ENCODE measurements around the gene GRK5.

The GRK5 gene

DNA sequence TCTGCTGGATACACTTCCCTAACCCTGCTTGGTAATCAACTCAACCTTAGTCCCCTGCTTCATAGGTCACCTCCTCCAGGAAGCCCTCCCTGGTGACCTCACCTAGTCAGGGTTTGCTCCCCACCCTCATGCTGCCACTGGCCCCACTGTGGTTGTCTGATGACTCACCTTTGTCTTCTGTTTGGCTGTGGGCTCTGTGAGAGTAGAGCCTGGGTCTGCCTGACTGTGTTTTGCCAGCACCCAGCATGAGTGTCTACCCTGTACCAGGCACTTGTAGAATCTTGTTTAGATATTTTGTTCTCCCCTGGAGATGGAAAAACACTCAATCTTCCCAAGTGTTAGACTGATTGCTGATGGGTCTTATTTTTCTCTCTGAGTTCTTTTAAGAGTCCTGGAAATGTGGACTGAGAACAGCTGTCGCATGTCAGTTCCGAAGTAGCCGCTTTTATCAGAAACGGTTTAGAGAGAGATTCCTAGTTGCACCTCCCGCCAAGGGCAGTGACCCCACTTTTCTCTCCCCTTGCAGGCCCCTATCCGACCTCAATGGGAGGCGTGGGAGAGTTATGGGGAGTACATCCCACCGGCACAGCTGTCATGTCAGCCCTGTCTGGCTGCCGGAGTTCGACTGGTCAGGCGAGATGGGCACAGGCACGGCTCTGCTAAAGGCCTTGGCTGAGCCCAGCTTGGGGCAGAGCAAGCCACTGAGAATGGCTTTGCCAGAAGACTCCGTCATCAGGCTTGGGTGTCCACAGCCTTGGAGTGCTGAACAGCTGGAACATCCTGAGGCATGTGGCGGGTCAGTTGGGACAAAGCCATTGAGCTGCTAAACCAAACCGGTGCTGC, 134.3 kb downstream of the GRK5 start:
- Histone ChIP-seq H3K9me2 (replicated peaks; ENCODE audit: insufficient read depth, low read length) (no peaks in the 10 kb centered on the region), H3K4me3 (ENCODE audit: low read length) (no peak overlapping the region), H2AFZ (ENCODE audit: low read length) (no peak overlapping the region), H3K27me3 (replicated peaks; ENCODE audit: insufficient read depth, low read length) (no peaks in the 10 kb centered on the region), H3K36me3 (replicated peaks; ENCODE audit: insufficient read depth, low read length) (peaks cover under 1% of the 10 kb centered on the region; the same call in 1 of the 2 replicates), H3K9ac (ENCODE audit: low read length) (no peak overlapping the region), H3K4me1 (ENCODE audit: low read length) (no peaks in the 10 kb centered on the region), H4K20me1 (ENCODE audit: insufficient read depth, low read length) (peaks cover 8% of the 10 kb centered on the region; the same call in 1 of the 2 replicates), H3K4me2 (ENCODE audit: low read depth, low read length) (no peak overlapping the region), H3K27ac (ENCODE audit: low read length) (no peak overlapping the region), H3F3A (ENCODE audit: insufficient read depth, low read length) (no peaks in the 10 kb centered on the region), H3K79me2 (ENCODE audit: low read length) (peaks cover 90% of the 10 kb centered on the region), H3K9me3 (replicated peaks; ENCODE audit: insufficient read depth, low read length) (no peaks in the 10 kb centered on the region)
- DNase-seq = no peak
- no peak for TF ChIP-seq EZH2phosphoT487 (IDR thresholded peaks at IDR 0.05; ENCODE audit: low read length)
- TF ChIP-seq, protein P1, sequence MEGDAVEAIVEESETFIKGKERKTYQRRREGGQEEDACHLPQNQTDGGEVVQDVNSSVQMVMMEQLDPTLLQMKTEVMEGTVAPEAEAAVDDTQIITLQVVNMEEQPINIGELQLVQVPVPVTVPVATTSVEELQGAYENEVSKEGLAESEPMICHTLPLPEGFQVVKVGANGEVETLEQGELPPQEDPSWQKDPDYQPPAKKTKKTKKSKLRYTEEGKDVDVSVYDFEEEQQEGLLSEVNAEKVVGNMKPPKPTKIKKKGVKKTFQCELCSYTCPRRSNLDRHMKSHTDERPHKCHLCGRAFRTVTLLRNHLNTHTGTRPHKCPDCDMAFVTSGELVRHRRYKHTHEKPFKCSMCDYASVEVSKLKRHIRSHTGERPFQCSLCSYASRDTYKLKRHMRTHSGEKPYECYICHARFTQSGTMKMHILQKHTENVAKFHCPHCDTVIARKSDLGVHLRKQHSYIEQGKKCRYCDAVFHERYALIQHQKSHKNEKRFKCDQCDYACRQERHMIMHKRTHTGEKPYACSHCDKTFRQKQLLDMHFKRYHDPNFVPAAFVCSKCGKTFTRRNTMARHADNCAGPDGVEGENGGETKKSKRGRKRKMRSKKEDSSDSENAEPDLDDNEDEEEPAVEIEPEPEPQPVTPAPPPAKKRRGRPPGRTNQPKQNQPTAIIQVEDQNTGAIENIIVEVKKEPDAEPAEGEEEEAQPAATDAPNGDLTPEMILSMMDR (IDR thresholded peaks at IDR 0.05; ENCODE audit: low read length) = no peak
- no peak for TF ChIP-seq EZH2 (optimal IDR thresholded peaks at IDR 0.05; ENCODE audit: low read depth, low read length)

DNA sequence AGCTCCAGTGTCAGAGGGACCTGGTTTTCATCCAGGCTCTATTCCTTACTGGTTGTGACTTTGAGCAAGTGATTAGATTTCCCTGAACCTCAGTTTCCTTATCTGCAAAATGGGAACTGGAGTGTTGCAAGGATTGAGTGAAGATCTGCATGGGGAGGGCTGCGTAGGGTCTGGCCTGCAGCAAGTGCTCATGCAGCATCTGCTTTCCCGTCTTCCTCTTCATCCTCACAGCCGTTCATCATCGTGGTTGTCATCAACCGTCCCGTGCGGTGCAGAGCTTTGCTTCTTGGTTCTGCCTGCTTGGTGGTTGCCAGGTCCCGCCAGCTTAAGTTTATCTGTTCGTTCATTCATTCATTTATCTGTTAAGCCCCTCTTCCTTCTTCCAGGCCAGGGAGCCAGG, 135.0 kb downstream of the GRK5 start:
- no peaks in the 10 kb centered on the region for H3F3A ChIP-seq (ENCODE audit: insufficient read depth, low read length)
- no peak overlapping the region for H3K9ac ChIP-seq (ENCODE audit: low read length)
- H3K4me2 ChIP-seq (ENCODE audit: low read depth, low read length) = no peak overlapping the region
- TF ChIP-seq, protein P1 (IDR thresholded peaks at IDR 0.05; ENCODE audit: low read length) = no peak
- TF ChIP-seq EZH2phosphoT487 (IDR thresholded peaks at IDR 0.05; ENCODE audit: low read length) = no peak
- no peak overlapping the region for H3K27ac ChIP-seq (ENCODE audit: low read length)
- H3K9me2 ChIP-seq (replicated peaks; ENCODE audit: insufficient read depth, low read length) = no peaks in the 10 kb centered on the region
- peaks cover 90% of the 10 kb centered on the region for H3K79me2 ChIP-seq (ENCODE audit: low read length)
- H2AFZ ChIP-seq (ENCODE audit: low read length) = no peak overlapping the region
- peaks cover 8% of the 10 kb centered on the region; the same call in 1 of the 2 replicates for H4K20me1 ChIP-seq (ENCODE audit: insufficient read depth, low read length)
- H3K9me3 ChIP-seq (replicated peaks; ENCODE audit: insufficient read depth, low read length) = no peaks in the 10 kb centered on the region
- H3K36me3 ChIP-seq (replicated peaks; ENCODE audit: insufficient read depth, low read length) = peaks cover 7% of the 10 kb centered on the region; the same call in 1 of the 2 replicates
- DNase-seq = no peak
- H3K4me1 ChIP-seq (ENCODE audit: low read length) = no peaks in the 10 kb centered on the region
- no peaks in the 10 kb centered on the region for H3K27me3 ChIP-seq (replicated peaks; ENCODE audit: insufficient read depth, low read length)
- no peak overlapping the region for H3K4me3 ChIP-seq (ENCODE audit: low read length)

DNA sequence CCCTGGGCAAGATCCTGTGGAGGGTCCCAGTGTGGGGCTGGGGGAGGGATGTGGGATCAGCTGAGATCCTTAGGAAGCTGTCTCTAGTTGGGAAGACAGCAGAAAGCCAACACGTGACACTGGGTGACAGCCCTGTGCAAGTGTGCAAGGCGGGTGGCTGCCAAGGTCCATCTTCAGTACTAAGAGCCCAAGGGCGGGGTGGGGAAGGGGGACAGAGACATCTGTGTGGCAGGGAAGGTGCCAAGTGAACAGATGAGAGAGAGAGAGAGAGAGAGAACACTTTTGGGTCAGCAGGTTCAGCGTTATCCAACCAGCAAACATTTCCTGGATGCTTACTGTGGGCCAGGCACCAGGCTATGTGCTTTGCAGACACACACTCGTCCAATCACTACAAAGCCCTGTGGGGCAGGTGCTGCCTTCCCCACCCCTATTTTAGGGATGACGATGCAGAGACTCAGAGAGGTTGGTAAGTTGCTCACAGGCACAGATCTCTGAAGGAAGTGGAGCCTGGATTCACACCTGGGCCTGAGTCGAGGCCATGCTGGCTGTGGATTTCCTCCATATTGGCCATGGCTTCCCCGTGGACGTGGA, 135.7 kb downstream of the GRK5 start:
- H3K9ac ChIP-seq (ENCODE audit: low read length) = no peak overlapping the region
- no peak overlapping the region for H3K4me2 ChIP-seq (ENCODE audit: low read depth, low read length)

More for the DNA sequence above, 135.7 kb downstream of the GRK5 start:
- H3F3A ChIP-seq (ENCODE audit: insufficient read depth, low read length) = no peaks in the 10 kb centered on the region
- H3K9me3 ChIP-seq (replicated peaks; ENCODE audit: insufficient read depth, low read length) = no peaks in the 10 kb centered on the region
- TF ChIP-seq, protein P1 (IDR thresholded peaks at IDR 0.05; ENCODE audit: low read length) = no peak
- no peak for TF ChIP-seq EZH2 (optimal IDR thresholded peaks at IDR 0.05; ENCODE audit: low read depth, low read length)
- TF ChIP-seq EZH2phosphoT487 (IDR thresholded peaks at IDR 0.05; ENCODE audit: low read length) = no peak
- no peaks in the 10 kb centered on the region for H3K9me2 ChIP-seq (replicated peaks; ENCODE audit: insufficient read depth, low read length)
- peaks cover 91% of the 10 kb centered on the region for H3K79me2 ChIP-seq (ENCODE audit: low read length)
- H3K4me1 ChIP-seq (ENCODE audit: low read length) = no peaks in the 10 kb centered on the region
- no peaks in the 10 kb centered on the region for H3K27me3 ChIP-seq (replicated peaks; ENCODE audit: insufficient read depth, low read length)
- H3K27ac ChIP-seq (ENCODE audit: low read length) = no peak overlapping the region
- no peak overlapping the region for H2AFZ ChIP-seq (ENCODE audit: low read length)
- no peak for DNase-seq
- no peak overlapping the region for H3K4me3 ChIP-seq (ENCODE audit: low read length)
- peaks cover 8% of the 10 kb centered on the region; the same call in 1 of the 2 replicates for H3K36me3 ChIP-seq (replicated peaks; ENCODE audit: insufficient read depth, low read length)
- H4K20me1 ChIP-seq (ENCODE audit: insufficient read depth, low read length) = peaks cover 8% of the 10 kb centered on the region; the same call in 1 of the 2 replicates

All from MM.1S (cell line).